Omental fat pad (tissue), 4 donors: ENCODE results near the gene AMOTL2. TPM values are rescaled to one million over a fixed set of nuclear protein-coding genes. Genes with fewer than 3 reads are reported as not detected.

ENCODE experiments used
- ATAC-seq: fragments of 150-250 bp; one replicate; pipeline ENCODE4 v1.9.1; 2016; ENCODE audit warnings: mild to moderate bottlenecking, moderate library complexity; ENCODE audit not compliant: low FRiP score
- DNase-seq: peaks from one replicate; pipeline ENCODE4 v3.0.0-alpha.2; 2019; ENCODE audit warnings: low spot score
- CTCF ChIP-seq, 3 donors: fragments of 450-650 bp; IDR thresholded peaks; one replicate each; pipeline ENCODE4 v1.5.1; 2016 to 2017; ENCODE audit warnings: antibody characterized with exemption in 3 of 3, mild to moderate bottlenecking in 3 of 3, moderate library complexity in 2 of 3
- total RNA-seq, 4 donors: library from RNA; depleted of rRNA; stranded (reverse); fragments of >200 nt; gene quantifications; one replicate each; pipeline ENCODE4 v1.1.0, GENCODE V29; 2016

The AMOTL2 gene
- total RNA-seq, 4 donors from 2014 or later = 99.0 to 201 (median 158) TPM

- ATAC-seq (peak; percentile 19), DNase-seq (no peak)
These were observed 56.9 kb downstream of the AMOTL2 start for GRCh38 chr3:134317106-134317947.

GRCh38 chr3:134315286-134316106 lies 58.8 kb downstream of the AMOTL2 start:
- peak; percentile 61 for ATAC-seq
- TF ChIP-seq CTCF (IDR thresholded peaks at IDR 0.05) = no peak
- DNase-seq = no peak

More at GRCh38 chr3:134317106-134317947, 56.9 kb downstream of the AMOTL2 start:
- TF ChIP-seq CTCF (IDR thresholded peaks at IDR 0.05) = no peak

GRCh38 chr3:134314588-134315285 lies 59.5 kb downstream of the AMOTL2 start:
- no peak for ATAC-seq
- no peak for DNase-seq
- no peak for TF ChIP-seq CTCF (IDR thresholded peaks at IDR 0.05)

GRCh38 chr3:134313847-134314587 lies 60.2 kb downstream of the AMOTL2 start:
- ATAC-seq = no peak
- no peak for TF ChIP-seq CTCF (IDR thresholded peaks at IDR 0.05)
- DNase-seq = no peak

- DNase-seq = no peak
- TF ChIP-seq CTCF (IDR thresholded peaks at IDR 0.05) = no peak
- peak; percentile 21 for ATAC-seq
These were observed 61.1 kb downstream of the AMOTL2 start for GRCh38 chr3:134312873-134313846.
